T-helper 2 cell treated with Interferon-gamma antibody and Interleukin-4, amounts not matched to agents 5 μg/mL and 100 μg/mL, for 36 hours (primary cell): ENCODE data around the gene MMP24.
A peak's percentile ranks its signal among the peaks of the same experiment; 100 is the strongest.

Experiments used
- DNase-seq: peaks from one replicate; pipeline ENCODE4 v3.0.0; 2021; ENCODE audit warnings: low spot score
- H3K27ac Mint-ChIP-seq: one replicate; pipeline ENCODE4 v1.8.0; 2021; ENCODE audit warnings: mild to moderate bottlenecking, mixed read lengths
- H3K27me3 Mint-ChIP-seq: one replicate; pipeline ENCODE4 v1.8.0; 2021; ENCODE audit warnings: low read depth, mixed read lengths
- H3K36me3 Mint-ChIP-seq: one replicate; pipeline ENCODE4 v1.8.0; 2021; ENCODE audit warnings: low read depth, mixed read lengths
- H3K4me1 Mint-ChIP-seq: one replicate; pipeline ENCODE4 v1.8.0; 2021; ENCODE audit warnings: low read depth, mixed read lengths
- H3K4me3 Mint-ChIP-seq: one replicate; pipeline ENCODE4 v1.8.0; 2022; ENCODE audit warnings: mild to moderate bottlenecking, moderate library complexity, mixed read lengths
- H3K9me3 Mint-ChIP-seq: one replicate; pipeline ENCODE4 v1.8.0; 2021; ENCODE audit warnings: mixed read lengths

The MMP24 gene

DNA sequence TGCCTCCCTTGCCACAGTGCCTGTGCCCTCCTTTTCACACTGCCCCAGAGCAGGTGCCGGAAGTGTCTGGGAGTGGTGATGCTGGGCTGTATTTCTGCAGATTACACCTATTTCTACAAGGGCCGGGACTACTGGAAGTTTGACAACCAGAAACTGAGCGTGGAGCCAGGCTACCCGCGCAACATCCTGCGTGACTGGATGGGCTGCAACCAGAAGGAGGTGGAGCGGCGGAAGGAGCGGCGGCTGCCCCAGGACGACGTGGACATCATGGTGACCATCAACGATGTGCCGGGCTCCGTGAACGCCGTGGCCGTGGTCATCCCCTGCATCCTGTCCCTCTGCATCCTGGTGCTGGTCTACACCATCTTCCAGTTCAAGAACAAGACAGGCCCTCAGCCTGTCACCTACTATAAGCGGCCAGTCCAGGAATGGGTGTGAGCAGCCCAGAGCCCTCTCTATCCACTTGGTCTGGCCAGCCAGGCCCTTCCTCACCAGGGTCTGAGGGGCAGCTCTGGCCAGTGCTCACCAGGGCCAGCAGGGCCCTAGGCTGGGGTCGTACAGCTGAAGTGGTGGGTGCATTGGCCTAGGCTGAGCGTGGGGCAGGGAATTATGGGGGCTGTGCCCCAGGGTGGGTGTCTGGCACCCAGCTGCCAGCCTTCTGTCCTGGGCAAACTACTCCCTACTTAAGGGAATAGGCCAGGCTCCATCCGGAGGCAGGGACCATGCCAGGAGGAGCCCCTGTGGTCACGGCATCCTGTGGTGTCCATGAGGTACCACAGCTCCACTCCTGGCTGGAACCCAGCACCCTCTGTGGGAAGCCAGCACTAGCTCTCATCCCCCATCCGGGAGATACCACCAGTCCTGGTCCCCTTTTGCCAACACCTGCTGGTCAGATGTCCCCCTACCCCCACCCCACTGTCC, 47.9 kb downstream of the MMP24 start:
- H3K27me3 Mint-ChIP-seq = no peaks in the 10 kb centered on the region
- H3K9me3 Mint-ChIP-seq = no peaks in the 10 kb centered on the region
- H3K4me1 Mint-ChIP-seq = peaks cover 9% of the 10 kb centered on the region
- peaks cover 22% of the 10 kb centered on the region for H3K36me3 Mint-ChIP-seq
- H3K4me3 Mint-ChIP-seq = no peak overlapping the region
- H3K27ac Mint-ChIP-seq = no peak overlapping the region
- no peak for DNase-seq

DNA sequence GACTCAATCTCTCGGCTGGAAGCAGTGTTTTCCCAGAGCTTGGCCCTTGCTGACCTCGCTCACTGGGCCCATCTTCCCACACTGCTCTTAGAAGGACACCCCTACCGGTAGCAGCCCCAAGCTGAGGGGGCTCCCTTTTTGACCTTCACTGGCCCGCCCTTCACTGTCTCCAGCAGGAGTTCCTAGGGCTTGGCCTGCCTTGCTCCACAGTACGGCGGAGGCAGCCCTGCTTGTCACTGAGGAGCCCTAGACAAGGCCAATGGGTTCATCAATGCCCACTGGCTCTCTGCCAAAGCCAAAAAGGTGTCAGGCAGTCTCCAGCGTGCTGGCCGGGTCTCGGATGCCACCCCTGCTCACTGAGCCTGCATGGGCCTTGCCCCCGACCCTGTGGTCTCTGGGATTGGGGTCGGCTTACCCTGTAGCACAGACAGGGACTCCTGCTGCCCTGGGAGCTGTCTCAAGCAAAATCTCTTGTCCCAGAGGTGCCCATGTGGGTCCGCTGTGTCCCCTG, 49.3 kb downstream of the MMP24 start:
- no peaks in the 10 kb centered on the region for H3K9me3 Mint-ChIP-seq
- peak overlapping the region; percentile 99 for H3K4me3 Mint-ChIP-seq
- no peak for DNase-seq
- H3K36me3 Mint-ChIP-seq = peaks cover 32% of the 10 kb centered on the region
- peak overlapping the region; percentile 99 for H3K27ac Mint-ChIP-seq
- H3K27me3 Mint-ChIP-seq = no peaks in the 10 kb centered on the region
- H3K4me1 Mint-ChIP-seq = peaks cover 9% of the 10 kb centered on the region

DNA sequence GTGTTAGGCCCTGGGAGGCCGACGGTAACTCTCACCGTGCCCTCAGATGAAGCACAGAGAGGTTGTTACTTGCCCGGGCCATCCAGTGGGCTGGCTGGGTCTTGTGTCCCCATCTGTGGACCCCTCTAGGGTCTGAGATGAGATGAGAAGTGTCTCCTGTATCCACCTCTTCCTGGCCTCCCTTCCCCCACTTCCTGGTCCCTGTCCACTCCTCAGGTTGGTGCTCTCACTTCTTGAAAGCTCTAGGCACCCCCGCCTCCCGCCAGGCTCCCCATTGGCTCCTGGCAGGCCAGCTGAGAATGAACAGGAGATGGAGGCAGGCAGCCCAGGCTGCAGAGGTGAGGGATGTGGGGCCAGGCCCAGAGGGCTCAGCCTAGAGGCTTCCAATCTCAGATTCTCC, 49.9 kb downstream of the MMP24 start:
- peaks cover 9% of the 10 kb centered on the region for H3K4me1 Mint-ChIP-seq
- peaks cover 29% of the 10 kb centered on the region for H3K36me3 Mint-ChIP-seq
- no peak for DNase-seq
- peak overlapping the region; percentile 99 for H3K27ac Mint-ChIP-seq
- no peaks in the 10 kb centered on the region for H3K9me3 Mint-ChIP-seq
- no peaks in the 10 kb centered on the region for H3K27me3 Mint-ChIP-seq
- H3K4me3 Mint-ChIP-seq = peak overlapping the region; percentile 99

DNA sequence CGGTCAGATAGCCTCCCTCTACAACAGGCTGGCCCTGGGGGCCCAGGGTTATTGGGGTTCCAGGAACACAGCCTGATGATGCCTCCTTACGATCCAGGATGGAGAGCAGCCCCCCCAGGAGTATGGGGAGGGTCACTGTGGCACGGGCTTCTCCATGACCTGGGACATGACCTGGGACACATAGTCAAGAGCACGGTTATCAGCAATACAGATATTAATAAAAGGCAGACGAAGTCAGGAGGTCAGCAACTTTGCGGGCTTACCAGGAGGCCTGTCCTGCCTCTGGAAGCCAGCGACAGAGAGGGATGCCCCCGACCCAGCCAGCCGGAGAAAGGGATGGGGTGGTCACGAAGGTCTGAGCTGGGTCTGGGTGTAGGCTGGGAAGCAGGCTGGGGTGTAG, 50.6 kb downstream of the MMP24 start:
- Mint-ChIP-seq H3K4me3 (peak overlapping the region; percentile 99), H3K27ac (peak overlapping the region; percentile 99), H3K36me3 (peaks cover 34% of the 10 kb centered on the region), H3K4me1 (peaks cover 11% of the 10 kb centered on the region), H3K9me3 (no peaks in the 10 kb centered on the region), H3K27me3 (no peaks in the 10 kb centered on the region)
- no peak for DNase-seq

DNA sequence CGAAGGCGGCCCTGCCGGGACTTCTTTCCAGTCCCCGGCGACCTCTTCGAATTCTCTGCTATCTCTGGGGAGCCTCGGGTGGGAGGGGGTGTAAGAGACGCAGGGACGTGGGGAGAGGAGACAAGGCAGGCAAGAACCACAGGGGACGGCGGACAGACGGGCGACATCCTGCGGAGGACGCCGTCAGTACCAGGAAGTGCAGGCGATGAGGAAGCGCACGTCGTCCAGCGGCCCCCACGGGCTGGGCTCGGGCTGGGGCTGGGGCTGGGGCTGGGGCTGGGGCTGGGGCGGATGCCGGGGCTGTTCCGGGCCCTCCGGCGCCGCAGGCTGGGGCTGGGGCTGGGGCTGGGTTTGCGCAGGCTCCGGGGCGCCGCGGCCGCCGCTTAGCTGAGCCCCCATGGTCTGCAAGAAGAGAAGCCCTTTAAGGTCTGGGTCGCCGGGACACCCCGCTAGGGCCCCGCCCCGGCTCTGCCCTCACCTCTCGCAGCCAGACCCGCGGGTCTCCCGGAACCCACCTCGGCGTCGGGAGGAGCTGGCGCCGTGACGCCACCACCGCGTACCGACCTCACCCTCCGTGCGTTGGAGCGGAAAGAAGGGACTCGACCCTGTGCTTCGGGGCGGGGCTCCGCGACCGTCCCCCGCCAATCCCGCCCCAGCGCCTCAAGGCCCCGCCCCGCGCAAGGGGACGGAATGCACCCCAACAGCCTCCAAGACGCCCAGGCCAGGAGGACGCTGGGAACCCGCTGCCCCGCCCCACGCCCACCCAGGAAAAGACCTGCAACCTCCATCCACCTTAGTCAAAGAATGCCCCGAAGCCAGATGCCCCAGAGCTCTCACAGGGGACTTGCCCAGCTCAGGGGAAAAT, 51.3 kb downstream of the MMP24 start, which contains the start of gene MMP24OS:
MMP24OS (minus strand) TSS at position 592 of the 865 bp plus-strand sequence; CDS start at position 399, 193 bp downstream.
- H3K4me1 Mint-ChIP-seq = peaks cover 11% of the 10 kb centered on the region
- peaks cover 38% of the 10 kb centered on the region for H3K36me3 Mint-ChIP-seq
- H3K27ac Mint-ChIP-seq = peak within 1 kb of the TSS; percentile 99
- H3K4me3 Mint-ChIP-seq = peak within 1 kb of the TSS; percentile 99
- peak; percentile 89 for DNase-seq
- H3K9me3 Mint-ChIP-seq = no peaks in the 10 kb centered on the region
- H3K27me3 Mint-ChIP-seq = no peaks in the 10 kb centered on the region

DNA sequence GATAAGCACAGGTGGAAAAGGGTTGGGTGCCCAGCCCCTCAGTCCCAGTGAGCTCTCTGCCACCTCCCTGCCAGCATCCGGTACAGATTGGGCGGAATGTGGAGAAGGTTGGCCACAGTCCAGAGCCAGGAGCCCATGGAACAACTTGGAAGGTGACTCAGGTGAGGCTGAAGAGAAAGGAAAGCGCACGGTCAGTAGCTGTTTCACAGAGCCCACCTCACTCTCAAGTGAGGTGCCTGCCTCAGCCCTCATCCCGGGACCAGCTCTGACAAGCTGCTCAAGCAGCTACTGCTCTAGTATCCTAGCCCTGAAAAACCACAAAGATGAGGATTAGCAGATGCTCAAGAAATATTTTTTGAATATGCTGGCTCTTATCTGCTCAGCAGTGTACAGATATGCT, 52.5 kb downstream of the MMP24 start:
- Mint-ChIP-seq H3K9me3 (no peaks in the 10 kb centered on the region), H3K27me3 (no peaks in the 10 kb centered on the region), H3K4me1 (peaks cover 19% of the 10 kb centered on the region), H3K4me3 (no peak overlapping the region), H3K36me3 (peaks cover 44% of the 10 kb centered on the region), H3K27ac (peak overlapping the region; percentile 29)
- no peak for DNase-seq

DNA sequence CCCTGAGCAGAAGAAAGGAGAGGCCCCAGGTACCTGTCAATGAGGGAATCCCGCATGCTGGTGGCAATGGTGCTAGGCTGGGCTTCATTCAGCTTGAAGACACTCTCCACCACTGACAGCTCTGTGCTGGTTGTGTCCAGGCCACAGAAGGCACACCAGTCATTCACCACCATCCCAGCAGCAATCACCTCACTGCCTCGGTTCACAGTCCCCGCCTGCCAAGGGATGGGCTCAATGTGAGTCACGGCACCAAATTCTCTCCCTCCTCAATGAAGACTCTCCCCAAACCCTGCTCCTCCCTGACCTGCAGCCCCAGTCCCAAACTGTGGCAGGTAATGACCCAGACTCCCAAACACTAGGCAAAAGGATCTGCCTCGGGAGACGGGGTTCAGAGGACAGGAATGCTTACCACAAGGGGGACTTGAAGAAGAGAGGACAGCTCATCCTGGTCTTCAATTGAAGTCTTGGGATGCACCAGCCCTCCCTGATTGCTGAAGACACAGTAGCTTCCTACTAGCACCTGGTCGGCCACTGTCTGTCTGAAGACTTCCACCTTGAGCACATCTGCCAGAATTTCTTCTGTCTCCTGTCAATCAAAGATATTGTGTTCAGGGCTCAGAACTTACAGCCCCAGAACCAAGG, 53.2 kb downstream of the MMP24 start:
- no peaks in the 10 kb centered on the region for H3K9me3 Mint-ChIP-seq
- peaks cover 46% of the 10 kb centered on the region for H3K36me3 Mint-ChIP-seq
- H3K4me1 Mint-ChIP-seq = peaks cover 19% of the 10 kb centered on the region
- H3K27me3 Mint-ChIP-seq = no peaks in the 10 kb centered on the region
- H3K4me3 Mint-ChIP-seq = no peak overlapping the region
- DNase-seq = no peak
- peak overlapping the region; percentile 29 for H3K27ac Mint-ChIP-seq

DNA sequence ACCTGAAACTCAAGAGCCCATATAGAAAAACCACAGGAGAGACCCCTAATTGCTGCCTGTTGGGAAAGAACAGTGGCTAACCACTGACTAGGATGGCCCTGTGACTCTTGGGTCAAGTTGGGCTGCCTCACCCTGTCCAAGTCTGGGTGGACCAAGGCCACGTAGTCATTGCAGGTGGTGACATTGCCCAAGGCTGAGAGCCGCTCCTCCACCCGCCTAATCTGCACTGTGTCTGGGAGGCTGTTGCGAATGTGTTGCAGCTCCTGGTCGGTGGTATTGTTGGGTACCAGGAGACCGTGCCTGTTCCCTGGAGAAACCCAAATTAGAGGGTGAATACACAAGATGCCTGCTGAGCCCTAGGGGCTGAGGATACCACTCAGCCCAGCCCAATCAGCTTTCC, 54.0 kb downstream of the MMP24 start:
- Mint-ChIP-seq H3K4me1 (peaks cover 24% of the 10 kb centered on the region), H3K36me3 (peaks cover 47% of the 10 kb centered on the region), H3K4me3 (no peak overlapping the region), H3K9me3 (no peaks in the 10 kb centered on the region), H3K27me3 (no peaks in the 10 kb centered on the region), H3K27ac (no peak overlapping the region)
- DNase-seq = no peak

DNA sequence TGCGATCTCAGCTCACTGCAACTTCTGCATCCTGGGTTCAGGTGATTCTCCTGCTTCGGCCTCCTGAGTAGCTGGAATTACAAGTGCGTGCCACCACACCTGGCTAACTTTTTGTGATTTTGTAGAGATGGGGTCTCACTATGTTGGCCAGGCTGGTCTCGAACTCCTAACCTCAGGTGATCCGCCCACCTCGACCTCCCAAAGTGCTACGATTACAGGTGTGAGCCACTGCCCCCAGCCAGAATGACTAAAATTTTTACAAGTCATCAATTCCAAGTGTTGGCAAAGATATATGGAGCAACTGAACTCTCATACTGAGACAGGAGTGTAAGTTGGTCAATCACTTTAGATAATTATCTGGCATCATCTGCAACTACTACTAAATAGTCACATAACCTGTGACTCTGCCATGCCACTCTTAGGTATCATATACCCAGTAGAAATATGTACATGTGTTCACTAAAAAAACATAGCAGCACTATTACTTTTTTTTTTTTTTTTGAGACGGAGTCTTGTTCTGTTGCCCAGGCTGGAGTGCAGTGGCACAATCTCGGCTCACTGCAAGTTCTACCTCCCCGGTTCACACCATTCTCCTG, 55.1 kb downstream of the MMP24 start:
- H3K36me3 Mint-ChIP-seq = peaks cover 47% of the 10 kb centered on the region
- H3K4me3 Mint-ChIP-seq = no peak overlapping the region
- H3K4me1 Mint-ChIP-seq = peaks cover 24% of the 10 kb centered on the region
- no peaks in the 10 kb centered on the region for H3K27me3 Mint-ChIP-seq
- no peaks in the 10 kb centered on the region for H3K9me3 Mint-ChIP-seq
- no peak for DNase-seq
- H3K27ac Mint-ChIP-seq = no peak overlapping the region

DNA sequence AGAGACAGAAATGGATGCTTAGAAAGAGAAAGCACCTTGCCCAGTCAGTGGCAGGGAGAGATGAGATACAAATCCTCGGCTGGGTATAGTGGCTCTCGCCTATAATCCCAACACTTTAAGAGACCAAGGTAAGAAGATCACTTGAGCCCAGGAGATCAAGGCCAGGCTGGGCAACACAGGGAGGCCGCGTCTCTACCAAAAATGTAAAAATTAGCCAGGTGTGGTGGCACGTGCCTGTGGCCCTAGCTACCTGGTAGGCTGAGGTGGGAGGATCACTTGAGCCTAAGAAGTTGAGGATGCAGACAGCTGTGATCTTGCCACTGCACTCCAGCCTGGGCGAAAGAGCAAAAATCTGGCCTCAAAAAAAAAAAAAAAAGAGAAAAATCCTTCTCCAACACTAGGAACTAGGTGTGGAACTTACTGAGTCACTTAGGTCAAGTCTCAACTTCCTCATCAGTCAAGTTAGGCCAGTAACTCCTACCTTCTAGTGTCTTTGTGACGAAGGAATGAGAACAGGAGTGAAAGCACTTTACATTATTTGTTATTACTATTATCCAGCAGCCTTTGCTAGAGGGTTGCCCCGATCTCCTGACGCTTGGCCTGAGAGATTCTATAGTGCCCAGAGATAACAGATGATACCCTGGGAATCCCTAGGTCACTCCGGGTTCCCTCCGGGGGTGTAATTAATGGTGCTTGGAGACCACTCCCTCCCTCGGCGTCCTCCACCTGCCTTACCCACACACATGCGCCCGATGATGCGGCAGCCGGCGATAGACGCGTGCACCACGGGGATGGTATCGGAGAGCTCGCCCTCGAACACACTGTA, 57.2 kb downstream of the MMP24 start:
- no peaks in the 10 kb centered on the region for H3K27me3 Mint-ChIP-seq
- DNase-seq = no peak
- peak overlapping the region; percentile 96 for H3K27ac Mint-ChIP-seq
- H3K36me3 Mint-ChIP-seq = peaks cover 36% of the 10 kb centered on the region
- H3K4me1 Mint-ChIP-seq = peaks cover 19% of the 10 kb centered on the region
- no peaks in the 10 kb centered on the region for H3K9me3 Mint-ChIP-seq
- peak overlapping the region; percentile 89 for H3K4me3 Mint-ChIP-seq

DNA sequence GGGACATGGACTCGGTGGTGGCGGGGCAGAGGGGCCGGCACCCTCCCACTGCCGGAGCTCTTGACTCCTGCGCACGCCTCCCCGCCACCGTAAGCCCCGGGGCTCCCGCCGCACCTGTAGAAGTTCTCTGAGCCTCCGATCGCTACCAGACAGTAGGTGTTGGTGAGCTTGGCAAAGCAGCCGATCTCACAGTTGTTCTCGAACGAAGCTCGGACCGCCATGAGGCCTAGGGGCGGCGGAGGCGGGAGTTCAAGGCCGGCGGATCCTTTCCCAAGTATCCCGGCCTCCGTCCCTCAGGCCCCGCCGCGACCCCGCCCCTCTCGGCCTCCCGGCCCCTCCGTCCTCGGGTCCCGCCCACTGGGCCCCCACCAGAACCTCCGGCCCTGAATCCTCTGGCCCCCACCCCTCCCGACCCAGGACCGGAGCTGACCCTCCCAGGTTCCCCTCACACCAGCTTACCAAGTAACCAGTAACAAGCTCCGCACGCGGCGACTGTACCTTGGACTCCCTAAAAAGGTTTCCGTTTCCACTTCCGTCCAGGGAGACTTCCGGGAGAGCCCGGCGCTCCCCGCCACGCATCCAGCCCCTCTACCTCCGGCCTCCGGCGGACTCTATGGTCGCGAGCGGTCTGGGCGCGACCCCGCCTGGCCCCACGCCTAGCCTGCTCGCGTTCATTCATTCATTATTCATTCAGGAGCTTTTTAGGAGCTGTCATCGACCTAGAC, 57.9 kb downstream of the MMP24 start, which contains the start of gene EIF6:
EIF6 (minus strand) TSS at position 506 of the 725 bp plus-strand sequence; CDS start at position 221, 285 bp downstream.
- Mint-ChIP-seq H3K9me3 (no peaks in the 10 kb centered on the region), H3K27me3 (no peaks in the 10 kb centered on the region), H3K4me1 (peaks cover 17% of the 10 kb centered on the region), H3K36me3 (peaks cover 28% of the 10 kb centered on the region), H3K27ac (peak within 1 kb of the TSS; percentile 96), H3K4me3 (peak within 1 kb of the TSS; percentile 89)
- DNase-seq = peak; percentile 77
